Measurements from ENCODE around the gene RHBDD1.

GRCh38 chr2:227016894-227017293 is 181.0 kb downstream of the RHBDD1 start:
- no peak for TF ChIP-seq CTCF (IDR thresholded peaks at IDR 0.05; ENCODE audit: low read depth, low read length, missing input control)
- no peak for TF ChIP-seq RXRA (IDR thresholded peaks at IDR 0.05)
- no peak for TF ChIP-seq RAD21 (IDR thresholded peaks at IDR 0.05)

Measured in liver (tissue), 3 donors.